ENCODE data around the gene LRRC55. TPM values are rescaled to one million over a fixed set of nuclear protein-coding genes. Genes with fewer than 3 reads are reported as not detected.
A peak's percentile ranks its signal among the peaks of the same experiment; 100 is the strongest.

The LRRC55 gene
- total and polyA plus RNA-seq, 2 experiments from 2014 or later = 0.15 to 1.5 TPM

DNA sequence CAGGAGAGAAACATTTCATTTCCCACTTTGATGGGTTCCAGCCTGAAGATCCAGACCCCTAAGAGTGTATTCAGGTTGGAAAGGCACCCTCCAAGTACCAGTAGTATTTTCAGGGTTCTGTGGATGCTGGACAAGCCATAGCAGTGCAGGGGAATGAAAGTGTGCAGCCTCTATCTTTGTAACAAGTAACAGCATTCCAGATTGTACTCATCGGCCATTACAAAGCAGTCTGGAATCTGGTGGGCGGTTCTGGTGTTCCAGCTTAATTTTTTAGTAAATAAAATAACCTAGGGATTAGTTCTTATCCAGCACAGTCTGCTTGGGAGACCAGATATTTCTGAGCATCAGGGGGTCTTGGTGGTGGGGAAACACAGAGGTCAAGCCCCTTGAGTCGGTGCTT, 32.7 kb downstream of the LRRC55 start:
- no peaks in the 10 kb centered on the region; the same call in 2 of the 3 replicates for H3K9me3 Mint-ChIP-seq
- no peak overlapping the region for H3K27ac ChIP-seq (ENCODE audit: low read depth)
- TF ChIP-seq STAT1 (IDR thresholded peaks at IDR 0.05; ENCODE audit: unreplicated experiment) = no peak
- TF ChIP-seq EZH2 (IDR thresholded peaks at IDR 0.05; ENCODE audit: low read depth, unreplicated experiment) = no peak
- no peak for TF ChIP-seq ZNF114 (CRISPR knock-in tag; IDR thresholded peaks at IDR 0.05)
- no peak for TF ChIP-seq NANOG (IDR thresholded peaks at IDR 0.05; ENCODE audit: borderline replicate concordance)
- no peak for TF ChIP-seq ZNF331 (CRISPR knock-in tag; IDR thresholded peaks at IDR 0.05; ENCODE audit: low read depth)
- TF ChIP-seq EZH2phosphoT487 (IDR thresholded peaks at IDR 0.05; ENCODE audit: unreplicated experiment) = no peak
- TF ChIP-seq, protein P1, sequence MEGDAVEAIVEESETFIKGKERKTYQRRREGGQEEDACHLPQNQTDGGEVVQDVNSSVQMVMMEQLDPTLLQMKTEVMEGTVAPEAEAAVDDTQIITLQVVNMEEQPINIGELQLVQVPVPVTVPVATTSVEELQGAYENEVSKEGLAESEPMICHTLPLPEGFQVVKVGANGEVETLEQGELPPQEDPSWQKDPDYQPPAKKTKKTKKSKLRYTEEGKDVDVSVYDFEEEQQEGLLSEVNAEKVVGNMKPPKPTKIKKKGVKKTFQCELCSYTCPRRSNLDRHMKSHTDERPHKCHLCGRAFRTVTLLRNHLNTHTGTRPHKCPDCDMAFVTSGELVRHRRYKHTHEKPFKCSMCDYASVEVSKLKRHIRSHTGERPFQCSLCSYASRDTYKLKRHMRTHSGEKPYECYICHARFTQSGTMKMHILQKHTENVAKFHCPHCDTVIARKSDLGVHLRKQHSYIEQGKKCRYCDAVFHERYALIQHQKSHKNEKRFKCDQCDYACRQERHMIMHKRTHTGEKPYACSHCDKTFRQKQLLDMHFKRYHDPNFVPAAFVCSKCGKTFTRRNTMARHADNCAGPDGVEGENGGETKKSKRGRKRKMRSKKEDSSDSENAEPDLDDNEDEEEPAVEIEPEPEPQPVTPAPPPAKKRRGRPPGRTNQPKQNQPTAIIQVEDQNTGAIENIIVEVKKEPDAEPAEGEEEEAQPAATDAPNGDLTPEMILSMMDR (conservative IDR thresholded peaks at IDR 0.05; ENCODE audit: low read depth in 2 of 2) = no peak
- TF ChIP-seq CREB1 (CRISPR knock-in tag; IDR thresholded peaks at IDR 0.05; ENCODE audit: low read depth) = no peak
- TF ChIP-seq, protein P2, sequence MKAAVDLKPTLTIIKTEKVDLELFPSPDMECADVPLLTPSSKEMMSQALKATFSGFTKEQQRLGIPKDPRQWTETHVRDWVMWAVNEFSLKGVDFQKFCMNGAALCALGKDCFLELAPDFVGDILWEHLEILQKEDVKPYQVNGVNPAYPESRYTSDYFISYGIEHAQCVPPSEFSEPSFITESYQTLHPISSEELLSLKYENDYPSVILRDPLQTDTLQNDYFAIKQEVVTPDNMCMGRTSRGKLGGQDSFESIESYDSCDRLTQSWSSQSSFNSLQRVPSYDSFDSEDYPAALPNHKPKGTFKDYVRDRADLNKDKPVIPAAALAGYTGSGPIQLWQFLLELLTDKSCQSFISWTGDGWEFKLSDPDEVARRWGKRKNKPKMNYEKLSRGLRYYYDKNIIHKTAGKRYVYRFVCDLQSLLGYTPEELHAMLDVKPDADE (IDR thresholded peaks at IDR 0.05) = no peak
- no peak for TF ChIP-seq POLR2AphosphoS5 (IDR thresholded peaks at IDR 0.05; ENCODE audit: low read depth)
- TF ChIP-seq, protein P3, sequence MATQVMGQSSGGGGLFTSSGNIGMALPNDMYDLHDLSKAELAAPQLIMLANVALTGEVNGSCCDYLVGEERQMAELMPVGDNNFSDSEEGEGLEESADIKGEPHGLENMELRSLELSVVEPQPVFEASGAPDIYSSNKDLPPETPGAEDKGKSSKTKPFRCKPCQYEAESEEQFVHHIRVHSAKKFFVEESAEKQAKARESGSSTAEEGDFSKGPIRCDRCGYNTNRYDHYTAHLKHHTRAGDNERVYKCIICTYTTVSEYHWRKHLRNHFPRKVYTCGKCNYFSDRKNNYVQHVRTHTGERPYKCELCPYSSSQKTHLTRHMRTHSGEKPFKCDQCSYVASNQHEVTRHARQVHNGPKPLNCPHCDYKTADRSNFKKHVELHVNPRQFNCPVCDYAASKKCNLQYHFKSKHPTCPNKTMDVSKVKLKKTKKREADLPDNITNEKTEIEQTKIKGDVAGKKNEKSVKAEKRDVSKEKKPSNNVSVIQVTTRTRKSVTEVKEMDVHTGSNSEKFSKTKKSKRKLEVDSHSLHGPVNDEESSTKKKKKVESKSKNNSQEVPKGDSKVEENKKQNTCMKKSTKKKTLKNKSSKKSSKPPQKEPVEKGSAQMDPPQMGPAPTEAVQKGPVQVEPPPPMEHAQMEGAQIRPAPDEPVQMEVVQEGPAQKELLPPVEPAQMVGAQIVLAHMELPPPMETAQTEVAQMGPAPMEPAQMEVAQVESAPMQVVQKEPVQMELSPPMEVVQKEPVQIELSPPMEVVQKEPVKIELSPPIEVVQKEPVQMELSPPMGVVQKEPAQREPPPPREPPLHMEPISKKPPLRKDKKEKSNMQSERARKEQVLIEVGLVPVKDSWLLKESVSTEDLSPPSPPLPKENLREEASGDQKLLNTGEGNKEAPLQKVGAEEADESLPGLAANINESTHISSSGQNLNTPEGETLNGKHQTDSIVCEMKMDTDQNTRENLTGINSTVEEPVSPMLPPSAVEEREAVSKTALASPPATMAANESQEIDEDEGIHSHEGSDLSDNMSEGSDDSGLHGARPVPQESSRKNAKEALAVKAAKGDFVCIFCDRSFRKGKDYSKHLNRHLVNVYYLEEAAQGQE (IDR thresholded peaks at IDR 0.05; ENCODE audit: unreplicated experiment) = no peak
- TF ChIP-seq, protein P4, sequence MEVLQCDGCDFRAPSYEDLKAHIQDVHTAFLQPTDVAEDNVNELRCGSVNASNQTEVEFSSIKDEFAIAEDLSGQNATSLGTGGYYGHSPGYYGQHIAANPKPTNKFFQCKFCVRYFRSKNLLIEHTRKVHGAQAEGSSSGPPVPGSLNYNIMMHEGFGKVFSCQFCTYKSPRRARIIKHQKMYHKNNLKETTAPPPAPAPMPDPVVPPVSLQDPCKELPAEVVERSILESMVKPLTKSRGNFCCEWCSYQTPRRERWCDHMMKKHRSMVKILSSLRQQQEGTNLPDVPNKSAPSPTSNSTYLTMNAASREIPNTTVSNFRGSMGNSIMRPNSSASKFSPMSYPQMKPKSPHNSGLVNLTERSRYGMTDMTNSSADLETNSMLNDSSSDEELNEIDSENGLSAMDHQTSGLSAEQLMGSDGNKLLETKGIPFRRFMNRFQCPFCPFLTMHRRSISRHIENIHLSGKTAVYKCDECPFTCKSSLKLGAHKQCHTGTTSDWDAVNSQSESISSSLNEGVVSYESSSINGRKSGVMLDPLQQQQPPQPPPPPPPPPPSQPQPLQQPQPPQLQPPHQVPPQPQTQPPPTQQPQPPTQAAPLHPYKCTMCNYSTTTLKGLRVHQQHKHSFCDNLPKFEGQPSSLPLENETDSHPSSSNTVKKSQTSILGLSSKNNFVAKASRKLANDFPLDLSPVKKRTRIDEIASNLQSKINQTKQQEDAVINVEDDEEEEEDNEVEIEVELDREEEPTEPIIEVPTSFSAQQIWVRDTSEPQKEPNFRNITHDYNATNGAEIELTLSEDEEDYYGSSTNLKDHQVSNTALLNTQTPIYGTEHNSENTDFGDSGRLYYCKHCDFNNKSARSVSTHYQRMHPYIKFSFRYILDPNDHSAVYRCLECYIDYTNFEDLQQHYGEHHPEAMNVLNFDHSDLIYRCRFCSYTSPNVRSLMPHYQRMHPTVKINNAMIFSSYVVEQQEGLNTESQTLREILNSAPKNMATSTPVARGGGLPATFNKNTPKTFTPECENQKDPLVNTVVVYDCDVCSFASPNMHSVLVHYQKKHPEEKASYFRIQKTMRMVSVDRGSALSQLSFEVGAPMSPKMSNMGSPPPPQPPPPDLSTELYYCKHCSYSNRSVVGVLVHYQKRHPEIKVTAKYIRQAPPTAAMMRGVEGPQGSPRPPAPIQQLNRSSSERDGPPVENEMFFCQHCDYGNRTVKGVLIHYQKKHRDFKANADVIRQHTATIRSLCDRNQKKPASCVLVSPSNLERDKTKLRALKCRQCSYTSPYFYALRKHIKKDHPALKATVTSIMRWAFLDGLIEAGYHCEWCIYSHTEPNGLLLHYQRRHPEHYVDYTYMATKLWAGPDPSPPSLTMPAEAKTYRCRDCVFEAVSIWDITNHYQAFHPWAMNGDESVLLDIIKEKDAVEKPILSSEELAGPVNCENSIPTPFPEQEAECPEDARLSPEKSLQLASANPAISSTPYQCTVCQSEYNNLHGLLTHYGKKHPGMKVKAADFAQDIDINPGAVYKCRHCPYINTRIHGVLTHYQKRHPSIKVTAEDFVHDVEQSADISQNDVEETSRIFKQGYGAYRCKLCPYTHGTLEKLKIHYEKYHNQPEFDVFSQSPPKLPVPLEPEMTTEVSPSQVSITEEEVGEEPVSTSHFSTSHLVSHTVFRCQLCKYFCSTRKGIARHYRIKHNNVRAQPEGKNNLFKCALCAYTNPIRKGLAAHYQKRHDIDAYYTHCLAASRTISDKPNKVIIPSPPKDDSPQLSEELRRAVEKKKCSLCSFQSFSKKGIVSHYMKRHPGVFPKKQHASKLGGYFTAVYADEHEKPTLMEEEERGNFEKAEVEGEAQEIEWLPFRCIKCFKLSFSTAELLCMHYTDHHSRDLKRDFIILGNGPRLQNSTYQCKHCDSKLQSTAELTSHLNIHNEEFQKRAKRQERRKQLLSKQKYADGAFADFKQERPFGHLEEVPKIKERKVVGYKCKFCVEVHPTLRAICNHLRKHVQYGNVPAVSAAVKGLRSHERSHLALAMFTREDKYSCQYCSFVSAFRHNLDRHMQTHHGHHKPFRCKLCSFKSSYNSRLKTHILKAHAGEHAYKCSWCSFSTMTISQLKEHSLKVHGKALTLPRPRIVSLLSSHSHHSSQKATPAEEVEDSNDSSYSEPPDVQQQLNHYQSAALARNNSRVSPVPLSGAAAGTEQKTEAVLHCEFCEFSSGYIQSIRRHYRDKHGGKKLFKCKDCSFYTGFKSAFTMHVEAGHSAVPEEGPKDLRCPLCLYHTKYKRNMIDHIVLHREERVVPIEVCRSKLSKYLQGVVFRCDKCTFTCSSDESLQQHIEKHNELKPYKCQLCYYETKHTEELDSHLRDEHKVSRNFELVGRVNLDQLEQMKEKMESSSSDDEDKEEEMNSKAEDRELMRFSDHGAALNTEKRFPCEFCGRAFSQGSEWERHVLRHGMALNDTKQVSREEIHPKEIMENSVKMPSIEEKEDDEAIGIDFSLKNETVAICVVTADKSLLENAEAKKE (CRISPR knock-in tag; IDR thresholded peaks at IDR 0.05) = no peak
- TF ChIP-seq JUNB (IDR thresholded peaks at IDR 0.05; ENCODE audit: unreplicated experiment) = no peak

More for the DNA sequence above, 32.7 kb downstream of the LRRC55 start:
- Histone ChIP-seq H3K79me2 (replicated peaks; ENCODE audit: insufficient read depth) (no peaks in the 10 kb centered on the region), H4K20me1 (replicated peaks; ENCODE audit: insufficient read depth) (no peaks in the 10 kb centered on the region), H3K4me2 (peak overlapping the region; percentile 85; the same call in 1 of the 2 replicates), H3F3A (replicated peaks; ENCODE audit: low read depth) (no peaks in the 10 kb centered on the region), H3K27me3 (ENCODE audit: insufficient read depth) (no peaks in the 10 kb centered on the region), H3K36me3 (ENCODE audit: insufficient read depth) (no peaks in the 10 kb centered on the region), H3K4me1 (ENCODE audit: insufficient read depth) (peaks cover 27% of the 10 kb centered on the region), H3K4me3 (no peak overlapping the region), H2AFZ (peak overlapping the region; percentile 64), H3K9me2 (ENCODE audit: insufficient read depth) (peaks cover 18% of the 10 kb centered on the region; the same call in 1 of the 2 replicates)
- H3K27me3 Mint-ChIP-seq (ENCODE audit: insufficient read depth, low read depth, poor library complexity) = peaks cover 5% of the 10 kb centered on the region
- peaks cover 2% of the 10 kb centered on the region; the same call in 1 of the 3 replicates for H3K4me1 Mint-ChIP-seq
- ATAC-seq (no peak), DNase-seq (ENCODE audit: low spot score) (no peak)
- H3K36me3 Mint-ChIP-seq (ENCODE audit: low read depth) = peaks cover 3% of the 10 kb centered on the region; the same call in 1 of the 3 replicates
- no peak overlapping the region for H3K4me3 Mint-ChIP-seq
- H3K27ac Mint-ChIP-seq = no peak overlapping the region
